Retinal pigment epithelial cell (primary cell): ENCODE measurements around the gene CCDC27.

Experiments
- DNase-seq: peaks from one replicate; pipeline ENCODE4 v3.0.0-alpha.2; 2010; ENCODE audit warnings: low read depth
- H3K4me3 ChIP-seq: 2 replicates; pipeline ENCODE4 v1.5.1; 2011; ENCODE audit warnings: mild to moderate bottlenecking, low read length, control low read depth, moderate library complexity
- CTCF ChIP-seq: conservative IDR thresholded peaks from 2 replicates; pipeline ENCODE4 v1.5.1; 2011; ENCODE audit warnings: low read depth, low read length, control low read depth, inconsistent platforms

CCDC27 gene

GRCh38 chr1:3759796-3760195 lies 7.5 kb downstream of the CCDC27 start:
- DNase-seq: no peak

GRCh38 chr1:3761296-3762010 lies 9.2 kb downstream of the CCDC27 start:
- no peak for DNase-seq
- no peak overlapping the region for H3K4me3 ChIP-seq
- no peak for TF ChIP-seq CTCF

More at GRCh38 chr1:3759796-3760195, 7.5 kb downstream of the CCDC27 start:
- no peak overlapping the region for H3K4me3 ChIP-seq
- TF ChIP-seq CTCF: no peak

GRCh38 chr1:3762151-3762872 lies 10.1 kb downstream of the CCDC27 start:
- DNase-seq: no peak
- no peak for TF ChIP-seq CTCF
- H3K4me3 ChIP-seq: no peak overlapping the region

- TF ChIP-seq CTCF: no peak
- no peak overlapping the region for H3K4me3 ChIP-seq
- DNase-seq: no peak
Measured at GRCh38 chr1:3762873-3763228, 10.6 kb downstream of the CCDC27 start.

- no peak overlapping the region for H3K4me3 ChIP-seq
- no peak for TF ChIP-seq CTCF
Measured at GRCh38 chr1:3763351-3764125, 11.3 kb downstream of the CCDC27 start.

GRCh38 chr1:3767328-3767925 lies 15.2 kb downstream of the CCDC27 start:
- no peak for DNase-seq
- H3K4me3 ChIP-seq: no peak overlapping the region
- no peak for TF ChIP-seq CTCF

More at GRCh38 chr1:3763351-3764125, 11.3 kb downstream of the CCDC27 start:
- DNase-seq: no peak
